ENCODE data around the gene RAET1L. TPM values are rescaled to one million over a fixed set of nuclear protein-coding genes. Genes with fewer than 3 reads are reported as not detected.

The RAET1L gene
- total RNA-seq, 1 experiment from 2014 or later: not detected

DNA sequence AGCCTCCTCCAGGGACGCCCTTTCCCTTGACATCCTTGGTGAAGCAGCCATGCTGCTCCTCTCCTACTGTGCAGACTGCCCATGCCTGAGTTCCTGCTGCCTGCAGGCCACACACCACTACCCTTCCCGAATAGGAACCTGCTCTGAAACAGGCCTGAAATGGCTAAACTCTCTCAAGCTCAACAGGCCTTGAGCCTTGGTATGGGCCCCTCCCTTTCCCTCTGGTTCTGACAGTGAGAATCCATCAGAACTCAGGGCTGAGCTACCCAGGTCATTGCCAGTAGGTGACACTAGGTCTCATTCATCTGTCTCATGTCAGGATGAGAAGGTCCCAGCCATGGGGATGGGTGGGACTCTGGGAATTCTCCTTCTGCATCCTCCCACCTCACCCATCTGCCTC lies 25.7 kb downstream of the RAET1L start (continued):
- TF ChIP-seq ZNF532 (CRISPR knock-in tag; IDR thresholded peaks at IDR 0.05; ENCODE audit: borderline replicate concordance) (no peak), TEAD4 (CRISPR knock-in tag; IDR thresholded peaks at IDR 0.05) (no peak), ELF4 (CRISPR knock-in tag; IDR thresholded peaks at IDR 0.05; ENCODE audit: low read depth) (no peak), FOXK1 (CRISPR knock-in tag; IDR thresholded peaks at IDR 0.05) (no peak), CREB1 (CRISPR knock-in tag; IDR thresholded peaks at IDR 0.05) (no peak)
- TF ChIP-seq, protein P1, sequence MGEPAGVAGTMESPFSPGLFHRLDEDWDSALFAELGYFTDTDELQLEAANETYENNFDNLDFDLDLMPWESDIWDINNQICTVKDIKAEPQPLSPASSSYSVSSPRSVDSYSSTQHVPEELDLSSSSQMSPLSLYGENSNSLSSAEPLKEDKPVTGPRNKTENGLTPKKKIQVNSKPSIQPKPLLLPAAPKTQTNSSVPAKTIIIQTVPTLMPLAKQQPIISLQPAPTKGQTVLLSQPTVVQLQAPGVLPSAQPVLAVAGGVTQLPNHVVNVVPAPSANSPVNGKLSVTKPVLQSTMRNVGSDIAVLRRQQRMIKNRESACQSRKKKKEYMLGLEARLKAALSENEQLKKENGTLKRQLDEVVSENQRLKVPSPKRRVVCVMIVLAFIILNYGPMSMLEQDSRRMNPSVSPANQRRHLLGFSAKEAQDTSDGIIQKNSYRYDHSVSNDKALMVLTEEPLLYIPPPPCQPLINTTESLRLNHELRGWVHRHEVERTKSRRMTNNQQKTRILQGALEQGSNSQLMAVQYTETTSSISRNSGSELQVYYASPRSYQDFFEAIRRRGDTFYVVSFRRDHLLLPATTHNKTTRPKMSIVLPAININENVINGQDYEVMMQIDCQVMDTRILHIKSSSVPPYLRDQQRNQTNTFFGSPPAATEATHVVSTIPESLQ (CRISPR knock-in tag; IDR thresholded peaks at IDR 0.05): no peak

DNA sequence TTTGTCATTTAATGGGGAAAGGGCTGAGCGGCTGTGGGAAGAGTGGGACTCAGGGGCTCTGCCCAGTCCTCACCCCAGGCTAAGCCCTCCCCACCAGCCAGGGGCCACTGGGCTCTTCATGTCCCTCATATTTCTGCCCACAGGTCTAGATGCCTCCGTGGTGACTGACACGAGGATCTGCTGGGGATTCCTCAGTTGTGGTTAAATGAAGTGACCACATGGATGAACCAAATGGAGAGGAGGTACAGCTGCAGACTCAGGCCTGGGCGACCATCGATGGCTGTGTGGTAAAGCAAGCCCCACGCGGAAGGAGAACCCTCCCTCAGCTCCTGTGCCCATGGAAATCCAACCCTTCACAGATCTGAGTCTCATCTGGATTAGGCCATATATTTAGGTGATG lies 29.4 kb downstream of the RAET1L start:
- no peaks in the 10 kb centered on the region for H3K9me3 Mint-ChIP-seq
- CTCF ChIA-PET: no interaction called here
- no peak for TF ChIP-seq SMAD4 (CRISPR knock-in tag; IDR thresholded peaks at IDR 0.05)
- no peak for TF ChIP-seq NFATC4 (CRISPR knock-in tag; IDR thresholded peaks at IDR 0.05)
- TF ChIP-seq, protein P2, sequence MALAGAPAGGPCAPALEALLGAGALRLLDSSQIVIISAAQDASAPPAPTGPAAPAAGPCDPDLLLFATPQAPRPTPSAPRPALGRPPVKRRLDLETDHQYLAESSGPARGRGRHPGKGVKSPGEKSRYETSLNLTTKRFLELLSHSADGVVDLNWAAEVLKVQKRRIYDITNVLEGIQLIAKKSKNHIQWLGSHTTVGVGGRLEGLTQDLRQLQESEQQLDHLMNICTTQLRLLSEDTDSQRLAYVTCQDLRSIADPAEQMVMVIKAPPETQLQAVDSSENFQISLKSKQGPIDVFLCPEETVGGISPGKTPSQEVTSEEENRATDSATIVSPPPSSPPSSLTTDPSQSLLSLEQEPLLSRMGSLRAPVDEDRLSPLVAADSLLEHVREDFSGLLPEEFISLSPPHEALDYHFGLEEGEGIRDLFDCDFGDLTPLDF (CRISPR knock-in tag; IDR thresholded peaks at IDR 0.05): no peak
- ATAC-seq: no peak
- POLR2A ChIA-PET: interaction anchor here (1.4 kb wide), 1 partner anchor 12 kb away, joined by 4 read pairs; no protein-coding TSS in a partner anchor
- H3K4me3 Mint-ChIP-seq: no peak overlapping the region
- H3K27ac Mint-ChIP-seq: no peak overlapping the region
- no peak for DNase-seq (ENCODE audit: low spot score)
- H3K4me1 Mint-ChIP-seq: peaks cover 9% of the 10 kb centered on the region
- peaks cover 81% of the 10 kb centered on the region for H3K27me3 Mint-ChIP-seq (ENCODE audit: low read depth)
- H3K36me3 Mint-ChIP-seq: no peaks in the 10 kb centered on the region

DNA sequence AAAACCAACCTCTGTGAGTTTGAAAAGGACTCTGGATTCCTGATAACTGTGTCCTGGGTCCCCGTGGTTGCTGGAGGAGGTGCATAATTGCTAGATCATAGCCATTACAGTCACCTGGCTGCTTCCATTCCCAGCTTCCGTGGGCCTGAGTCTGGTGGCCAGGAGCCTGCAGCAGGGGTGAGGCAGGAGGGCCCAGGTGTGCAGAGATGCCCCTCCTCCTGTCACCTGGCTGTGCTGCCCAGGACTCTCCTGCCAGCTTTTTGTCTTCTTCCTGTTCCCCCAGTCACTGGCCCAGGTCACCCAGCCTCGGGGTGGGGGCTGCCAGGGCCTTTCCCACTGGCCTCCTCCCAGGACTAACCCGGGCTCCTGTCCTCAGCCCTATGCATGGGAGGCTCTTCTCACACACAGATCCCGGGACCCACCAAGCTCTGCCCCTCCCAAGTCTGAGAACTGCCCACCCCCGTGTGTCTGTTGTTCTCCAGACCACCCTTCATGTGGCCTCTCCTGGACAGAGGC lies 30.0 kb downstream of the RAET1L start:
- no peaks in the 10 kb centered on the region for H3K36me3 Mint-ChIP-seq
- TF ChIP-seq E2F4 (CRISPR knock-in tag; IDR thresholded peaks at IDR 0.05; ENCODE audit: borderline replicate concordance, low read depth): no peak
- no peak for TF ChIP-seq GRHL2 (CRISPR knock-in tag; IDR thresholded peaks at IDR 0.05; ENCODE audit: insufficient replicate concordance, severe bottlenecking)
- TF ChIP-seq ZNF138 (CRISPR knock-in tag; conservative IDR thresholded peaks at IDR 0.05): no peak
- TF ChIP-seq SMAD3 (CRISPR knock-in tag; IDR thresholded peaks at IDR 0.05; ENCODE audit: borderline replicate concordance): no peak
- TF ChIP-seq ATF3 (CRISPR knock-in tag; conservative IDR thresholded peaks at IDR 0.05): no peak
- no peak for TF ChIP-seq KAT7 (CRISPR knock-in tag; IDR thresholded peaks at IDR 0.05; ENCODE audit: borderline replicate concordance)
- TF ChIP-seq MAX (CRISPR knock-in tag; IDR thresholded peaks at IDR 0.05): no peak
- H3K4me1 Mint-ChIP-seq: peaks cover 14% of the 10 kb centered on the region
- H3K27me3 Mint-ChIP-seq (ENCODE audit: low read depth): peaks cover 83% of the 10 kb centered on the region
- ATAC-seq (no peak), DNase-seq (ENCODE audit: low spot score) (no peak)
- H3K4me3 Mint-ChIP-seq: no peak overlapping the region
- H3K27ac Mint-ChIP-seq: no peak overlapping the region
- no peaks in the 10 kb centered on the region for H3K9me3 Mint-ChIP-seq
- CTCF ChIA-PET: interaction anchor here (0.5 to 1.6 kb wide), 4 partner anchors 12 to 173 kb away, joined by 3 to 7 read pairs (median 4); no protein-coding TSS in a partner anchor
- POLR2A ChIA-PET: interaction anchor here (1.4 kb wide), 1 partner anchor 11 kb away, joined by 4 read pairs; no protein-coding TSS in a partner anchor

All from WTC11 (cell line).